ENCODE data around the gene CGB1. TPM values are rescaled to one million over a fixed set of nuclear protein-coding genes. Genes with fewer than 3 reads are reported as not detected.
"Not testable (repeated sequence)": the region's sequence is repeated elsewhere in the genome, so short reads cannot be mapped to it uniquely, and the experiment has no call there.

CGB1 gene
- total RNA-seq, 2 experiments from 2014 or later, result not detected

- peak overlapping the region; percentile 52 for H3K4me3 Mint-ChIP-seq
- ATAC-seq; H3K9me3 Mint-ChIP-seq (ENCODE audit: insufficient read depth); POLR2A ChIA-PET; H3K27ac Mint-ChIP-seq; DNase-seq; H3K36me3 Mint-ChIP-seq (ENCODE audit: low read depth): not testable (repeated sequence)
- CTCF ChIA-PET, result interaction anchor here (0.9 to 2.4 kb wide), 11 partner anchors 18 to 661 kb away, joined by 3 to 8 read pairs (median 4); partner anchors contain the start of genes GYS1, LIN7B and RUVBL2
- peaks cover 45% of the 10 kb centered on the region for H3K27me3 Mint-ChIP-seq (ENCODE audit: low read depth)
- H3K4me1 Mint-ChIP-seq (ENCODE audit: low read depth), result peaks cover 28% of the 10 kb centered on the region
Measured at GRCh38 chr19:49056902-49057596, 20.4 kb upstream of the CGB1 start.

GRCh38 chr19:49056101-49056901 is 19.6 kb upstream of the CGB1 start:
- ATAC-seq (peak; percentile 84), DNase-seq (peak; percentile 68)
- H3K27me3 Mint-ChIP-seq (ENCODE audit: low read depth), result peaks cover 45% of the 10 kb centered on the region
- POLR2A ChIA-PET, result no interaction called here
- H3K36me3 Mint-ChIP-seq (ENCODE audit: low read depth), result no peaks in the 10 kb centered on the region
- no peaks in the 10 kb centered on the region for H3K9me3 Mint-ChIP-seq (ENCODE audit: insufficient read depth)
- peak overlapping the region; percentile 52 for H3K4me3 Mint-ChIP-seq
- H3K27ac Mint-ChIP-seq, result no peak overlapping the region
- H3K4me1 Mint-ChIP-seq (ENCODE audit: low read depth), result peaks cover 28% of the 10 kb centered on the region
- CTCF ChIA-PET, result interaction anchor here (0.5 to 2.4 kb wide), 11 partner anchors 18 to 1147 kb away, joined by 3 to 8 read pairs (median 3); partner anchors contain the start of genes GYS1, LIN7B and RUVBL2

- DNase-seq; H3K27ac Mint-ChIP-seq; H3K27me3 Mint-ChIP-seq (ENCODE audit: low read depth); H3K36me3 Mint-ChIP-seq (ENCODE audit: low read depth); H3K9me3 Mint-ChIP-seq (ENCODE audit: insufficient read depth); ATAC-seq; H3K4me1 Mint-ChIP-seq (ENCODE audit: low read depth); CTCF ChIA-PET; POLR2A ChIA-PET; H3K4me3 Mint-ChIP-seq: not testable (repeated sequence)
Measured at GRCh38 chr19:49050376-49051033, 13.8 kb upstream of the CGB1 start.

GRCh38 chr19:49049834-49050233 is 13.1 kb upstream of the CGB1 start:
- ATAC-seq; H3K27me3 Mint-ChIP-seq (ENCODE audit: low read depth); H3K4me1 Mint-ChIP-seq (ENCODE audit: low read depth); H3K36me3 Mint-ChIP-seq (ENCODE audit: low read depth); H3K9me3 Mint-ChIP-seq (ENCODE audit: insufficient read depth); H3K27ac Mint-ChIP-seq; DNase-seq; H3K4me3 Mint-ChIP-seq; CTCF ChIA-PET; POLR2A ChIA-PET: not testable (repeated sequence)

GRCh38 chr19:49049011-49049410 is 12.3 kb upstream of the CGB1 start, which contains the start of gene CGB8:
TSS of gene CGB8 (minus strand) at chr19:49049111. CDS start at chr19:49048739, 372 bp downstream.
- H3K4me3 Mint-ChIP-seq; DNase-seq; H3K27me3 Mint-ChIP-seq (ENCODE audit: low read depth); H3K36me3 Mint-ChIP-seq (ENCODE audit: low read depth); POLR2A ChIA-PET; H3K9me3 Mint-ChIP-seq (ENCODE audit: insufficient read depth); ATAC-seq; CTCF ChIA-PET; H3K27ac Mint-ChIP-seq; H3K4me1 Mint-ChIP-seq (ENCODE audit: low read depth): not testable (repeated sequence)

- CTCF ChIA-PET; H3K4me3 Mint-ChIP-seq; H3K27ac Mint-ChIP-seq; H3K27me3 Mint-ChIP-seq (ENCODE audit: low read depth); DNase-seq; H3K4me1 Mint-ChIP-seq (ENCODE audit: low read depth); POLR2A ChIA-PET; H3K9me3 Mint-ChIP-seq (ENCODE audit: insufficient read depth); H3K36me3 Mint-ChIP-seq (ENCODE audit: low read depth); ATAC-seq: not testable (repeated sequence)
Measured at GRCh38 chr19:49043548-49043947, 6.9 kb upstream of the CGB1 start, which contains the start of gene CGB5. TSS of gene CGB5 (plus strand) at chr19:49043848. CDS start at chr19:49044210, 362 bp downstream.

- H3K27me3 Mint-ChIP-seq (ENCODE audit: low read depth); H3K9me3 Mint-ChIP-seq (ENCODE audit: insufficient read depth); DNase-seq; CTCF ChIA-PET; ATAC-seq; H3K4me3 Mint-ChIP-seq; H3K27ac Mint-ChIP-seq; H3K4me1 Mint-ChIP-seq (ENCODE audit: low read depth); H3K36me3 Mint-ChIP-seq (ENCODE audit: low read depth); POLR2A ChIA-PET: not testable (repeated sequence)
Measured at GRCh38 chr19:49042666-49043065, 6.0 kb upstream of the CGB1 start.

GRCh38 chr19:49042177-49042576 is 5.5 kb upstream of the CGB1 start:
- ATAC-seq, result no peak
- POLR2A ChIA-PET, result no interaction called here
- DNase-seq, result no peak

GRCh38 chr19:49039736-49040135 is 3.0 kb upstream of the CGB1 start:
- CTCF ChIA-PET; H3K27me3 Mint-ChIP-seq (ENCODE audit: low read depth); H3K27ac Mint-ChIP-seq; POLR2A ChIA-PET; H3K4me1 Mint-ChIP-seq (ENCODE audit: low read depth); ATAC-seq; H3K36me3 Mint-ChIP-seq (ENCODE audit: low read depth); H3K9me3 Mint-ChIP-seq (ENCODE audit: insufficient read depth); H3K4me3 Mint-ChIP-seq; DNase-seq: not testable (repeated sequence)

More at GRCh38 chr19:49042177-49042576, 5.5 kb upstream of the CGB1 start:
- no peaks in the 10 kb centered on the region for H3K27me3 Mint-ChIP-seq (ENCODE audit: low read depth)
- H3K4me3 Mint-ChIP-seq, result no peak overlapping the region
- no peaks in the 10 kb centered on the region for H3K36me3 Mint-ChIP-seq (ENCODE audit: low read depth)
- no peaks in the 10 kb centered on the region for H3K4me1 Mint-ChIP-seq (ENCODE audit: low read depth)
- no peak overlapping the region for H3K27ac Mint-ChIP-seq
- CTCF ChIA-PET, result no interaction called here
- no peaks in the 10 kb centered on the region for H3K9me3 Mint-ChIP-seq (ENCODE audit: insufficient read depth)

GRCh38 chr19:49038557-49039276 is 2.0 kb upstream of the CGB1 start:
- POLR2A ChIA-PET, result not testable (repeated sequence)

GRCh38 chr19:49038111-49038510 is 1.4 kb upstream of the CGB1 start:
- ATAC-seq; H3K4me1 Mint-ChIP-seq (ENCODE audit: low read depth); CTCF ChIA-PET; DNase-seq; H3K27me3 Mint-ChIP-seq (ENCODE audit: low read depth); H3K9me3 Mint-ChIP-seq (ENCODE audit: insufficient read depth); H3K4me3 Mint-ChIP-seq; POLR2A ChIA-PET; H3K27ac Mint-ChIP-seq; H3K36me3 Mint-ChIP-seq (ENCODE audit: low read depth): not testable (repeated sequence)

More at GRCh38 chr19:49038557-49039276, 2.0 kb upstream of the CGB1 start:
- H3K27me3 Mint-ChIP-seq (ENCODE audit: low read depth); ATAC-seq; H3K9me3 Mint-ChIP-seq (ENCODE audit: insufficient read depth); H3K4me3 Mint-ChIP-seq; H3K27ac Mint-ChIP-seq; H3K4me1 Mint-ChIP-seq (ENCODE audit: low read depth); DNase-seq; CTCF ChIA-PET; H3K36me3 Mint-ChIP-seq (ENCODE audit: low read depth): not testable (repeated sequence)
